ENCODE measurements around the gene CNTNAP2. TPM values are rescaled to one million over a fixed set of nuclear protein-coding genes. Genes with fewer than 3 reads are reported as not detected.

The CNTNAP2 gene
- total RNA-seq, 2 experiments from 2014 or later: not detected

- H3K4me1 Mint-ChIP-seq (ENCODE audit: low read depth): no peaks in the 10 kb centered on the region
- ChIA-PET CTCF (no interaction called here), POLR2A (no interaction called here)
Observed at GRCh38 chr7:148332191-148333186, 2215.9 kb downstream of the CNTNAP2 start.

GRCh38 chr7:148334441-148334956, 2217.9 kb downstream of the CNTNAP2 start:
- TF ChIP-seq, protein P1, sequence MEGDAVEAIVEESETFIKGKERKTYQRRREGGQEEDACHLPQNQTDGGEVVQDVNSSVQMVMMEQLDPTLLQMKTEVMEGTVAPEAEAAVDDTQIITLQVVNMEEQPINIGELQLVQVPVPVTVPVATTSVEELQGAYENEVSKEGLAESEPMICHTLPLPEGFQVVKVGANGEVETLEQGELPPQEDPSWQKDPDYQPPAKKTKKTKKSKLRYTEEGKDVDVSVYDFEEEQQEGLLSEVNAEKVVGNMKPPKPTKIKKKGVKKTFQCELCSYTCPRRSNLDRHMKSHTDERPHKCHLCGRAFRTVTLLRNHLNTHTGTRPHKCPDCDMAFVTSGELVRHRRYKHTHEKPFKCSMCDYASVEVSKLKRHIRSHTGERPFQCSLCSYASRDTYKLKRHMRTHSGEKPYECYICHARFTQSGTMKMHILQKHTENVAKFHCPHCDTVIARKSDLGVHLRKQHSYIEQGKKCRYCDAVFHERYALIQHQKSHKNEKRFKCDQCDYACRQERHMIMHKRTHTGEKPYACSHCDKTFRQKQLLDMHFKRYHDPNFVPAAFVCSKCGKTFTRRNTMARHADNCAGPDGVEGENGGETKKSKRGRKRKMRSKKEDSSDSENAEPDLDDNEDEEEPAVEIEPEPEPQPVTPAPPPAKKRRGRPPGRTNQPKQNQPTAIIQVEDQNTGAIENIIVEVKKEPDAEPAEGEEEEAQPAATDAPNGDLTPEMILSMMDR (IDR thresholded peaks at IDR 0.05): no peak
- Mint-ChIP-seq H3K27me3 (peaks cover 67% of the 10 kb centered on the region), H3K9me3 (no peaks in the 10 kb centered on the region), H3K4me3 (no peak overlapping the region), H3K27ac (no peak overlapping the region), H3K4me1 (ENCODE audit: low read depth) (peaks cover 10% of the 10 kb centered on the region), H3K36me3 (ENCODE audit: low read depth) (no peaks in the 10 kb centered on the region)
- H3K9me3 ChIP-seq (ENCODE audit: control insufficient read depth in 1 of 2, insufficient read depth in 1 of 2, low read length in 2 of 2): peaks cover 0 to 18% of the 10 kb centered on the region in 2 experiments
- CTCF ChIA-PET: no interaction called here
- no peak for ATAC-seq (ENCODE audit: poor library complexity)
- H3K4me3 ChIP-seq (ENCODE audit: low read length): no peak overlapping the region
- H3K27ac ChIP-seq (ENCODE audit: low read depth in 1 of 2, low read length in 2 of 2): no peak overlapping the region
- DNase-seq: no peak
- H3K36me3 ChIP-seq (ENCODE audit: insufficient read depth, low read length): no peaks in the 10 kb centered on the region
- POLR2A ChIA-PET: no interaction called here
- peaks cover 23 to 33% of the 10 kb centered on the region in 2 experiments for H3K27me3 ChIP-seq (ENCODE audit: control insufficient read depth in 1 of 2, insufficient read depth in 2 of 2, low read length in 2 of 2)
- intact Hi-C loops (cut with DNase I, micrococcal nuclease): no loop called here
- peaks cover 6% of the 10 kb centered on the region for H3K4me1 ChIP-seq (ENCODE audit: insufficient read depth, low read length)

More at GRCh38 chr7:148332191-148333186, 2215.9 kb downstream of the CNTNAP2 start:
- TF ChIP-seq, protein P1 (IDR thresholded peaks at IDR 0.05): no peak
- no peak for DNase-seq
- Histone ChIP-seq H3K4me3 (ENCODE audit: low read length) (no peak overlapping the region), H3K27ac (ENCODE audit: low read depth in 1 of 2, low read length in 2 of 2) (no peak overlapping the region), H3K9me3 (ENCODE audit: control insufficient read depth in 1 of 2, insufficient read depth in 1 of 2, low read length in 2 of 2) (peaks cover 0 to 24% of the 10 kb centered on the region in 2 experiments), H3K4me1 (ENCODE audit: insufficient read depth, low read length) (no peaks in the 10 kb centered on the region), H3K27me3 (ENCODE audit: control insufficient read depth in 1 of 2, insufficient read depth in 2 of 2, low read length in 2 of 2) (peaks cover 9 to 13% of the 10 kb centered on the region in 2 experiments), H3K36me3 (ENCODE audit: insufficient read depth, low read length) (no peaks in the 10 kb centered on the region)
- Mint-ChIP-seq H3K9me3 (no peaks in the 10 kb centered on the region), H3K36me3 (ENCODE audit: low read depth) (no peaks in the 10 kb centered on the region), H3K4me3 (no peak overlapping the region), H3K27me3 (peaks cover 47% of the 10 kb centered on the region), H3K27ac (no peak overlapping the region)
- no peak for ATAC-seq (ENCODE audit: poor library complexity)
- intact Hi-C loops (cut with DNase I, micrococcal nuclease): no loop called here

- DNase-seq (no peak), ATAC-seq (ENCODE audit: poor library complexity) (no peak)
- POLR2A ChIA-PET: no interaction called here
- intact Hi-C loops (cut with DNase I, micrococcal nuclease): no loop called here
- Histone ChIP-seq H3K36me3 (ENCODE audit: insufficient read depth, low read length) (no peaks in the 10 kb centered on the region), H3K4me3 (ENCODE audit: low read length) (no peak overlapping the region), H3K27ac (ENCODE audit: low read depth in 1 of 2, low read length in 2 of 2) (no peak overlapping the region), H3K27me3 (ENCODE audit: control insufficient read depth in 1 of 2, insufficient read depth in 2 of 2, low read length in 2 of 2) (peaks cover 29 to 39% of the 10 kb centered on the region in 2 experiments), H3K4me1 (ENCODE audit: insufficient read depth, low read length) (peaks cover 8% of the 10 kb centered on the region), H3K9me3 (ENCODE audit: control insufficient read depth in 1 of 2, insufficient read depth in 1 of 2, low read length in 2 of 2) (peaks cover 0 to 14% of the 10 kb centered on the region in 2 experiments)
- Mint-ChIP-seq H3K9me3 (no peaks in the 10 kb centered on the region), H3K4me3 (no peak overlapping the region), H3K27me3 (peaks cover 73% of the 10 kb centered on the region), H3K27ac (no peak overlapping the region), H3K4me1 (ENCODE audit: low read depth) (peaks cover 15% of the 10 kb centered on the region), H3K36me3 (ENCODE audit: low read depth) (no peaks in the 10 kb centered on the region)
- TF ChIP-seq, protein P1 (IDR thresholded peaks at IDR 0.05): no peak
- CTCF ChIA-PET: no interaction called here
Observed at GRCh38 chr7:148334959-148335577, 2218.5 kb downstream of the CNTNAP2 start.

Measured in CD4-positive, alpha-beta T cell (primary cell).